Testis (tissue), 2 donors: ENCODE measurements around the gene PRR7.

Experiments used
- CTCF ChIP-seq, 3 experiments: fragments of 450-650 bp in 2 of 3; fragments of 200-600 bp in 1 of 3; sonication (generic) in 1 of 3; IDR thresholded peaks; one replicate each; pipeline ENCODE4 v1.5.1; 2016 to 2019; ENCODE audit warnings: antibody characterized with exemption in 3 of 3, mild to moderate bottlenecking in 2 of 3, moderate library complexity in 1 of 3
- POLR2A ChIP-seq: fragments of 450-650 bp; IDR thresholded peaks from one replicate; pipeline ENCODE4 v1.6.1; 2017; ENCODE audit warnings: antibody characterized with exemption, mild to moderate bottlenecking, moderate library complexity

- no peak for TF ChIP-seq POLR2A
- no peak for TF ChIP-seq CTCF (IDR thresholded peaks at IDR 0.05)
These were observed 1.8 kb downstream of the PRR7 start for GRCh38 chr5:177448244-177448950.
